Measurements from ENCODE around the gene PANK4.
A peak's percentile ranks its signal among the peaks of the same experiment; 100 is the strongest.

Gene PANK4

GRCh38 chr1:2498648-2499047, 27.7 kb downstream of the PANK4 start:
- in situ Hi-C loops (cut with HindIII; ENCODE audit: low pct_unique_long_range_greater_than_20kb, low sequenced_read_pairs), result no loop called here
- no peak for TF ChIP-seq JUND (IDR thresholded peaks at IDR 0.05; ENCODE audit: low read depth)
- no peak for DNase-seq (ENCODE audit: low read depth in 1 of 2, low spot score in 1 of 2)

DNA sequence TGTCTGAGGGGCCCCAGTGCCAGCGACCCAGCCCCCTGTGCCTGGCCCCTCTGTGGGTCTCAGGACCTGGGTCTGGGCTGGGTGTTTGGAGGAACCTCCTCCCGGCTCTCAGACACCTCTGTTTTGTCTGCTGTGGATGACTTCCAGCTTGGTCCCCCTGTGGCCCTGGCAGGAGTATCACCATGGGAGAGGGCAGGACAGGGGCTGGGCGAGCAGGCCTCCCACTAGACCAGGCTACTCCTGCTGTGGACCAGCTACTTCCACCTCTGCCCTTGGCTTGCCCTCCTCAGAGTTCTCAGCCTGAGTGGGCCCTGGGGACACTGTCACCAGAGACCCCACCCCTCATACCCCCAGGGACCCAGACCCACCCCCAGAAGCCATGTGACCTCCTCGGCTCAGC, 28.5 kb downstream of the PANK4 start:
- DNase-seq (ENCODE audit: low read depth in 1 of 2, low spot score in 1 of 2), result no peak
- in situ Hi-C loops (cut with HindIII; ENCODE audit: low pct_unique_long_range_greater_than_20kb, low sequenced_read_pairs), result no loop called here
- TF ChIP-seq JUND (IDR thresholded peaks at IDR 0.05; ENCODE audit: low read depth), result no peak

DNA sequence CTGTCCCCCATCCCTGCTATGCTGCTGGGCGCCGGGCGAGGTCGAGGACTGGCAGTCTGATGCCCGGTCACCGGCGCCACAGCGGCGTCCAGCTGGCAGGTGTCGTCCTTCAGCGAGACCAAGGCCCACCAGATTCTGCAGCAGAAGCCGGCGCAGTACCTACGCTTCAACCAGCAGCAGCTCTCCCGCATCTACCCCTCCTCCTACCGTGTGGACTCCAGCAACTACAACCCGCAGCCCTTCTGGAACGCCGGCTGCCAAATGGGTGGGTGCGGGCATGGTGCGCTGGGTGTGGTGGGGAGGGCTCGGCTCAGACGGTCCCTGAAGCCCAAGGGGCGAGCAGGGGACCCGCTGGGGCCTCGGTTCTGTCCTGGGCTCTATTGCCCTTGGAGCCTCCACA, 29.6 kb downstream of the PANK4 start:
- TF ChIP-seq JUND (IDR thresholded peaks at IDR 0.05; ENCODE audit: low read depth), result no peak
- in situ Hi-C loops (cut with HindIII; ENCODE audit: low pct_unique_long_range_greater_than_20kb, low sequenced_read_pairs), result no loop called here
- DNase-seq (ENCODE audit: low read depth in 1 of 2, low spot score in 1 of 2), result no peak

DNA sequence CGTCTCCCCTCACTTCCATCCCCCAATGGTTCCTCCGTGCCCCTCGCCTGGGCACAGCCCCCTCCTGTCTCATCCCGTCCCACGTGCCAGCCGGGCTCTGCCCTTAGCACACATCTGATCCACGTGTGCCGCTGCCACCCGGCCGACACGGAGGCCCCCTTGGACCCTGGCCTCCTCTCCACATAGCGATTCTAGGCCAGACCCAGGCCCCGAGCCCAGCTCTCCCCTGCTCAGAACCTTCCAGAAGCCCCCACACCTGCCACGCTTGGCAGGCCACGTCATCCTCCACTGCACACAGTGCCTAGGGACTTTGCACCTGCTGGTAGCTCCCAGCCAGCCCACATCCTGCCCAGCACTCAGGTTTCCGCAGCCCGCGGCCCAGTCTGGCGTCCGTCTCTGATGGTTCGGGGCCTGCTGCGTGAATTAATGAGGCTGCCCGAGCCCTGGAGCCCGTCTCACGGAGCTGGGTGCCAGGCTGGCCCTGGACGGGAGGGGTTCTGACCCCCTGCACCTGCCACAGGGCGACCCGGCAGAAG, 30.2 kb downstream of the PANK4 start:
- in situ Hi-C loops (cut with HindIII; ENCODE audit: low pct_unique_long_range_greater_than_20kb, low sequenced_read_pairs), result no loop called here
- no peak for DNase-seq (ENCODE audit: low read depth in 1 of 2, low spot score in 1 of 2)
- no peak for TF ChIP-seq JUND (IDR thresholded peaks at IDR 0.05; ENCODE audit: low read depth)

GRCh38 chr1:2495546-2495945, 30.9 kb downstream of the PANK4 start:
- no peak for DNase-seq (ENCODE audit: low read depth in 1 of 2, low spot score in 1 of 2)
- no peak for TF ChIP-seq JUND (IDR thresholded peaks at IDR 0.05; ENCODE audit: low read depth)

DNA sequence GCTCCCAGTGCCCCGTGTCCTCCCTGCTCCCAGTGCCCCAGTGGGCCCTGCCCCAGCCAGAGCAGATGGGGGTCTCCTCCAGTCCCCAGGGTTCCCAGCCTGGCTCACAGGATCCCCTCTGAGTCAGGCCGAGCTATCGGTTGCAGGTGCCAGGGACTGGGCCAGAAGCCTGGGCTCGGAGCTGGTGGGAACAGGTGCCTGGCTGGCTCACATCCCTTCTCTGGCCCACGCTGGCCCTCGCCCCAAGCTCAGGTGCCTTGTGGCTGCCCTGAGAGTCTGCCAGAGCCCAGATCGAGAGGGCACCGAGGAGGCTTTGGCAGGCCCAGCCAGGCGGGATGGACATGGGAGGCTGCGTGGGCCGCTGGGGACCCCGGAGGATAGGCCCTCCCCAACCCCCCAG, 31.4 kb downstream of the PANK4 start:
- no peak for DNase-seq (ENCODE audit: low read depth in 1 of 2, low spot score in 1 of 2)
- TF ChIP-seq JUND (IDR thresholded peaks at IDR 0.05; ENCODE audit: low read depth), result no peak
- in situ Hi-C loops (cut with HindIII; ENCODE audit: low pct_unique_long_range_greater_than_20kb, low sequenced_read_pairs), result no loop called here

More at GRCh38 chr1:2495546-2495945, 30.9 kb downstream of the PANK4 start:
- in situ Hi-C loops (cut with HindIII; ENCODE audit: low pct_unique_long_range_greater_than_20kb, low sequenced_read_pairs), result no loop called here

- in situ Hi-C loops (cut with HindIII; ENCODE audit: low pct_unique_long_range_greater_than_20kb, low sequenced_read_pairs), result no loop called here
- TF ChIP-seq JUND (IDR thresholded peaks at IDR 0.05; ENCODE audit: low read depth), result no peak
- DNase-seq (ENCODE audit: low read depth in 1 of 2, low spot score in 1 of 2), result peak; percentile 65 to 78
Observed at GRCh38 chr1:2494323-2494693, 32.1 kb downstream of the PANK4 start.

DNA sequence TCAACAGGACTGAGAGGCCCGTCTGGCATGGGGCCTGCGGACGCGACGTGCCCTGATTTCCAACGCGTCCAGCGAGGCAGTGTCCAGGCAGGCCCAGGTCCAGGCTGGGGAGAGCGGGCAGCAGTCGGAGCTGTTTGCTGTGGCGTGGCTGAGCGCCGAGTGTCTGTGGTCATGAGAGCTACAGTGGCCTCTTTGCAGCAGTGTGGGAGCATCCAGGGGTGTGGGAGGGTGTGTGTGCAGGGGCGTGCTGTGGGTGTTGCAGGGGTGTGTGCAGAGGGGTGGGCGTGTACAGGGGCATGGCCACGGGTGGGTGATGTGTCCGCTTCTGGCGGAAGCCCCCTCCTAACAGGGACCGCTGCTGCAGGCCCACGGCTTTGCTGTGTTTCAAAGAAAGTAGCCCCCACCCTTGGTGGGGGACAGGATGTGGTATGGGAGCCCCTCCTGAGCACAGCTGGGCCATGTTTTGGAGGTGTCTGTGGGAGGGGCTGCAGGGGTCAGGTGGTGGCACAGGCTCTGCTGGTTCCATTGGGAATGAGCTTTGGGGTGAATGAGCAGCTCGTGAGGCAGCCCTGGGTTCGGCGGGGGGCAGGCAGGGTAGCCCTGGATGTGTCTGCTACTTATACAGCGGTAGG, 32.6 kb downstream of the PANK4 start:
- TF ChIP-seq JUND (IDR thresholded peaks at IDR 0.05; ENCODE audit: low read depth), result no peak
- in situ Hi-C loops (cut with HindIII; ENCODE audit: low pct_unique_long_range_greater_than_20kb, low sequenced_read_pairs), result no loop called here
- no peak for DNase-seq (ENCODE audit: low read depth in 1 of 2, low spot score in 1 of 2)

DNA sequence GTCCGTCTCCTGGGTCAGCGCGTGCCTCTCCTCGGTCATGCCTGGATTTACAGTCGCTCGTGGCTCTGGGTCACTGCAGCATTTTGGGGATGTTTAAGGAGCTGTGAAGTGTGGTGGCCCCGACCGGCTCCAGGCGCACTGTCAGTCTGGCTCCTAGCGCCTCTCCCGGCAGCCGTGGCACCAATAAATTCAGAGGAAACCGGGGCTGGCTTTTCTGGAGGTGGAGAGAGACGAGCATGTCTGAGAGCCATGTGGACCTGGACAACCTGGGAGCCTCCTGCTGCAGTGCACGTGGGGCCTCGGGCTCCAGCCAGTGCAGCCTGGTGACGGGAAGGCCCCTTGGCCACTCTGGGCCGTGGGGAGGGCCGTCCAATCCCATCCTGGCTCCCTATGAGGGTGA, 33.2 kb downstream of the PANK4 start:
- in situ Hi-C loops (cut with HindIII; ENCODE audit: low pct_unique_long_range_greater_than_20kb, low sequenced_read_pairs), result no loop called here
- DNase-seq (ENCODE audit: low read depth in 1 of 2, low spot score in 1 of 2), result no peak
- TF ChIP-seq JUND (IDR thresholded peaks at IDR 0.05; ENCODE audit: low read depth), result no peak

GRCh38 chr1:2492091-2492490, 34.3 kb downstream of the PANK4 start:
- no peak for TF ChIP-seq JUND (IDR thresholded peaks at IDR 0.05; ENCODE audit: low read depth)
- peak in 1 of 2 experiments; percentile 28 for DNase-seq (ENCODE audit: low read depth in 1 of 2, low spot score in 1 of 2)
- in situ Hi-C loops (cut with HindIII; ENCODE audit: low pct_unique_long_range_greater_than_20kb, low sequenced_read_pairs), result no loop called here

- TF ChIP-seq JUND (IDR thresholded peaks at IDR 0.05; ENCODE audit: low read depth), result no peak
- no peak for DNase-seq (ENCODE audit: low read depth in 1 of 2, low spot score in 1 of 2)
- in situ Hi-C loops (cut with HindIII; ENCODE audit: low pct_unique_long_range_greater_than_20kb, low sequenced_read_pairs), result no loop called here
Observed at GRCh38 chr1:2489615-2490014, 36.8 kb downstream of the PANK4 start.

DNA sequence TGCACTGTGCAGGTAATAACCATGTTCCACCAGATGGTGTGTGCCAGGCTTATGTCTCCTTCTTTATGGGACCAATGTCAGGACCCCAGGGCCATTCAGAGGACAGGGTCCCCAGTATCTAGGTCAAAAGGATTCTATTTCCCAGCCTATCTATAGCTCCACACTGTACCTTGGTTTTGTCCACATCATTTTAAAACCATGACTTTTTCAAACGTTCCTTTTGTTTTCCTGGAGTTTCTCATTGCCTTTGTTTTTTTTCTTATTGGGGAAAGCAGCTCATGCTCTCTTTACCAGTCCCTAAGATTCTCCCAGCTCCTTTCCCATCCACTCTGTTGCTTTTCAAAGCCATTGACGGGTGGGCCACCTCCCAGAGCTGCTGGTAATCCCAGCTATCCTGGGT, 37.7 kb downstream of the PANK4 start:
- no peak for TF ChIP-seq JUND (IDR thresholded peaks at IDR 0.05; ENCODE audit: low read depth)
- DNase-seq (ENCODE audit: low read depth in 1 of 2, low spot score in 1 of 2), result no peak
- in situ Hi-C loops (cut with HindIII; ENCODE audit: low pct_unique_long_range_greater_than_20kb, low sequenced_read_pairs), result no loop called here

DNA sequence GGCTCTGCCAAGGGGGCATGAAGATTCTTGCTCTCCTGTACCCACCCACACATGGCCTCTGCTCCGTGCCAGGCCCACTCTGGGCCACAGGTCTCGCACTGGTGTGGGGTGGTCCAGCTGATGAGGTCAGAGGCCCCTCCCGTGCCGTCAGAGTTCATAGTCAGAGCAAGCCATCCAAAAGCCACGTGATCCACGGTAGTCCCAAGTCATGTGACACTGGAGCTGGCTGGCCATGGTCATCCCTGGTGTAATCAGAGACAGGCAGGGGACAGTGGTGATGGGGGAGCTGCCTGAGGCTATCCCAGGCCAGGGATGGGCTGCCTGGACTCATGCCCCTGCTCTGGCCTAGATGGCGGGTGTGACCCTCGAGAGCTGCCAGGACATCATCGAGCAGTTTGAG, 39.8 kb downstream of the PANK4 start:
- in situ Hi-C loops (cut with HindIII; ENCODE audit: low pct_unique_long_range_greater_than_20kb, low sequenced_read_pairs), result no loop called here
- DNase-seq (ENCODE audit: low read depth in 1 of 2, low spot score in 1 of 2), result no peak
- no peak for TF ChIP-seq JUND (IDR thresholded peaks at IDR 0.05; ENCODE audit: low read depth)

DNA sequence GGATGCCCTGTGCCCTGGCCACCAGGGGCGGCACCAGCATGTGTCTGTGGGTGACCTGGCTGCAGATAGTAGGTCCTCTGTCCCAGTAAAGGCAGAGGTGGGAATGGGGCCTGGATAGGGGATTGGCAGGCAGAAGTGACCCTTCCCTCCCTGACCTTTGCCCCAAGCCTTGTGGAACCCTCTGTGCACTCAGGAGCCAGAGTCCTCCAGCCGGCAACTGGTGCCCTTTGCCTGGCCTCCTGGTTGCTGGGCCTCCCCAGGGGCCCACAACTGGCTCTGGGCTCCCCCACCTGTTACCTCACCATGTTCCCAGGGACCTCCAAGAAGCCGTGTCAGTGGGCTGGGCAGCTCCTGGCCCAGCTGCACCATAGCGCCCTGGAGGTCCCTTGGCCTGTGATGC, 40.4 kb downstream of the PANK4 start:
- TF ChIP-seq JUND (IDR thresholded peaks at IDR 0.05; ENCODE audit: low read depth), result no peak
- no peak for DNase-seq (ENCODE audit: low read depth in 1 of 2, low spot score in 1 of 2)
- in situ Hi-C loops (cut with HindIII; ENCODE audit: low pct_unique_long_range_greater_than_20kb, low sequenced_read_pairs), result no loop called here
